HG02571 (cell line): ENCODE results near the gene HMGN4.
"Not testable (repeated sequence)": the region's sequence is repeated elsewhere in the genome, so short reads cannot be mapped to it uniquely, and the experiment has no call there.

ENCODE experiments used
- ATAC-seq: cut with Tn5 transposase; IDR thresholded peaks from one replicate; pipeline ENCODE4 v1.9.1; 2021; ENCODE audit warnings: mild to moderate bottlenecking, moderate library complexity; ENCODE audit not compliant: unreplicated experiment

Gene HMGN4

DNA sequence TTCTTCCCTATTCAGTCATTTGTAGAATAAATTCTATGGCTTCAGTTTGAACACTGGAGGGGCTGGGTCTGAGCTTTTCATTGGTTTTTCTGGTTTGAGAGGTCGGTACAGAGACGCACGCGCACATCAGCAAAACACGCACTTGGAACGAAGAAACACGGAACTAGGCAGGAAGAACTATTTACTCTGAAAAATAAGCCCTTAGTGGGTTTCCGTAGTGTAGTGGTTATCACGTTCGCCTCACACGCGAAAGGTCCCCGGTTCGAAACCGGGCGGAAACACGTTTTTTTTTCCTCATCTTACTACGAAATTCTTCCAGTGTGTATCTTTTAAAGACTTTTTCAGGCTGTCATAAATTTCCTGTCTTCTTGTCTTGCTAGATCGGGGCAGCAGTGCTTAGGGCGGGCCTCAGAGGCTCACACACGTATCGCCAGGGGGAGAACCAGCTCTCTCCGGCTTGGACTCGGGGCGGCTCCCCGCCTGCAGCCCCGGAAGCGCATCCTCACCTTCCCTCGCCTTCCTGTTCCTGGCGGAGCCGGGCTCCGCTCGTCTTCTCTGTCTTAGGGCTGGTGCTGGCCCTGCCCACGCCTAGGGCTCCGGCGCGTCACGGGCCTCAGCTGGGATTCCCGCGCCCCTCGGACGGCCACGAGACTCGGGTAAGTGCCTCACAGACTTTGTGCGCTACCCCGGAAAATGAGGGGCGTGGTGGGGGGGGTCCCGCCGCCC is at the start of gene HMGN4:
Gene HMGN4 (plus strand): TSS at position 521 of the 726 bp plus-strand sequence. CDS start 6,841 bp downstream, outside the sequence.
- peak; percentile 56 for ATAC-seq

DNA sequence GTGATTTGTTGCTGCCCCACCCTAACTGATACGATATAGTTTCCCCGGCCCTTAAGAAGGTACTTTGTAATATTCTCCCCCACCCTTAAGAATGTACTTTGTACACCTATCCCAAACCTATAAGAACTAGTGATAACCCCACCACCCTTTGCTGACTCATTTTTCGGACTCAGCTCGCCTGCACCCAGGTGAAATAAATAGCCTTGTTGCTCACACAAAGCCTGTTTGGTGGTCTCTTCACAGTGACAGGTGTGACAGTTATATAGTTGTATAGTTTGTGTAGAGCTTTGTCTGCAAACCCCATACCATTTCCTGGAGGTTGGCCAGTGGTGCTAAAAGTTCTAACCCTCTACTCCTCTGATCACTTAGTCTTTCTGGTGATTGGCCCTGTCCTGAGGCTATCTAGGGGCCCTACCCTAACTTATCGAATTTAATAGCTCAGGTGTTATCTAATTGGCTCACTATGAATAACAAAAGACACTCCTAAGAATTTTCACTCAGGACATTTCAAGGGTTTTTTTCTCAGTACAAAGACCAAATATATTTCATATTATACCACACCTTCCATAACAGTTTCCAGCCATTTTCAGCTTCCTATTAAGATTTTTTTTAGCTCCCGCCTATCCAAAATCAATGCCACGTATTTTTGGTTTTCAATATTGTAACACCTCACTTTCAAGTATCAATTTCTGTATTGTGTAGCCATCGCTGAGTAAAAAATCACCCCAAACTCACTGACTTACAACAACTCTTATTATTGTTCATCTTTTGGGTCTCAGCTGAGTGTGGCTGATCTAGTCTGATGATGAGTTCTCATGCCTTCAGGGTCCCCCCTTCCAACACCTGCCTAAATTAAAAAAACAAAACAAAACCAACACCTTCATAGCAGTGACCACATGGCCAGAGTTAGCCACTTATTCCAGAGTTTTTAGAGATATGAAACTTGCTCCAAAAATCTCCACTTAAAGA is 47.9 kb upstream of the HMGN4 start:
- no peak for ATAC-seq

- ATAC-seq: no peak
Observed at GRCh38 chr6:26491604-26492003, 46.6 kb upstream of the HMGN4 start.

- no peak for ATAC-seq
Observed at GRCh38 chr6:26493258-26493657, 44.9 kb upstream of the HMGN4 start.

DNA sequence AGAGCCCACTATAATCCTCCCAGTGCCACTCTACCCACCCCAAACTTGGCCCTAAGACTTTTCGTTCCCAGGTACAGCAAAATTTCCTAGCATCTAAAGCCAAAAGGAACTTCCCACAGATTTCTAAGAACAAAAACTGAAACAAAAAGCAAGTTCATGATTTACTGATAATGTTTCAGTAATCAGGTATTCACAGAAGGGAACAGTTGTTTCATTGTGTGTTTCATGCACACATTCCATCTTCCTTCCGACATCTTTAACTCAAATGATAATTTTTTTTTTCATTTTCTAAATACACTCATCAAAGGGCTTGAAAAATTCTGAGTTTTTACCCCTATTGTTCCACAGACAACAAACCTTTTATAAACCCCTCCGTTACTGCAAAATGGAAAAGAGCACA is 44.0 kb upstream of the HMGN4 start:
- no peak for ATAC-seq

- no peak for ATAC-seq
Observed at GRCh38 chr6:26495281-26495680, 42.9 kb upstream of the HMGN4 start.

DNA sequence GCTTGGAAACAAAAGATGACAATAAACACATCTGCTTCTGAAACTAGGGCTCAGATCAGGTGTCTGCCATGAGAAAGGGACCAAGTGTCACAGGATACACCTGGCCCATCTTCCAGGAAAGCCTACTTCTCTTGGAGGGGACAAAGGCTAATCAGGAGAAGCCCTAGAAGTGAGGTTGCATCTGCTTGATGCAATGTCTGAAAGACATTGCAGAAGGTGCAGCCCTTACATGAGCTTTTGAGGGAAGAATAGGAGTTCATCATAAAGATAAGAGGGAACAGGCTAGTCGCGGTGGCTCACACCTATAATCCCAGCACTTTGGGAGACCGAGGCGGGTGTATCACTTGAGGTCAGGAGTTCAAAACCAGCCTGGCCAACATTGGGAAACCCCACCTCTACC is 40.6 kb upstream of the HMGN4 start:
- no peak for ATAC-seq

DNA sequence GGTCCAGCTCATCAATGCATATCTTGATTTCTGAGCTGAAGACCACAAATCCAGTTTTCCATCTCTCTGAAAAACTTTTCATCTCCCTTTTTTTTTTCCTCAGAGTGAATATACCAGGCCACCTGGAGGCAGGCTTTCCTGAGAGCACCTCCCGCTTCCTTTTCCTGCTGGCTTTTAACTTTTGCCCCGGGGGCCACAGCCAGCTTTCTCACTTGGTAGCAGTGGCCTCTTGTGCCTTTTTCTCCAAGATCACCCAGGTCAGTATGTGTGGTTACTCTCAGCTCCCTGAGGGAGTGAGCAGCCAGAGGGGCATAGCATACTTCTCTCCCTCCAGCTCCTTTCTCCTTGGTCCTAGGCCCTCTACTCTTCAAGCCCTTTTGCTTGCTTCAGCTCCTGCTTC is 38.1 kb upstream of the HMGN4 start, which contains the start of gene BTN1A1:
Gene BTN1A1 (plus strand): TSS at position 202 of the 400 bp plus-strand sequence. CDS start 984 bp downstream, outside the sequence.
- ATAC-seq: no peak

GRCh38 chr6:26501482-26501986 is 36.6 kb upstream of the HMGN4 start:
- ATAC-seq: no peak

GRCh38 chr6:26502165-26502564 is 36.0 kb upstream of the HMGN4 start:
- ATAC-seq: no peak

GRCh38 chr6:26502626-26503025 is 35.5 kb upstream of the HMGN4 start:
- no peak for ATAC-seq

DNA sequence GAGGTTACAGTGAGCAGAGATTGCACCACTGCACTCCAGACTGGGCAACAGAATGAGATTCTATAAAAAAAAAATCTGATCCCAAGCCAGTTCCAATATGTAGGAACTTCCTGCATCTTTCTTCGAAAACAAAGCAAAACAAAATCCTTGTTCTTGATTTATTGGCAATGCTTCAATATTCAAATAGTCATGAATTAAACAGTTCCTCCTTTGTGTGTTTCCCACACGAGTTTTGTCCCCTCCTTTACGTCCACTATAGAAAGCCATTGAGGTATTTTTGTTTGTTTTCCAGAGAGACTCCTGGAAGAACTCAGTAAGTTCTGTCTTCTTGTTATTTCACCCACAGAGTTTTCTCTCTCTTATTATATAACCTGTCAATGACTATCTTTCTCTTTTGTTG is 30.5 kb upstream of the HMGN4 start:
- no peak for ATAC-seq

DNA sequence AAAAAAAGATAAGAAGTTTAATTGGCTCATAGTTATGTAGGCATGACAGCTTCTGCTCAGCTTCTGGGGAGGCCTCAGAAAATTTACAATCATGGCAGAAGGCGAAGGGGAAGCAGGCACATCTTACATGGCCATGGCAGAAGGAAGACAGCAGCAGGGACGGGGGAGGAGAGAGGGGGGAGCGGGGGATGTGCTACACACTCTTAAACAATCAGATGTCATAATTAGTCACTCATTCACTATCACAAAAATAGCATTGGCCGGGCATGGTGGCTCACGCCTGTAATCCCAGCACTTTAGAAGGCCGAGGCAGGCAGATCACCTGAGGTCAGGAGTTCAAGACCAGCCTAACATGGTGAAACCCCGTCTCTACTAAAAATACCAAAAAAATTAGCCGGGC is 27.1 kb upstream of the HMGN4 start:
- ATAC-seq: not testable (repeated sequence)

DNA sequence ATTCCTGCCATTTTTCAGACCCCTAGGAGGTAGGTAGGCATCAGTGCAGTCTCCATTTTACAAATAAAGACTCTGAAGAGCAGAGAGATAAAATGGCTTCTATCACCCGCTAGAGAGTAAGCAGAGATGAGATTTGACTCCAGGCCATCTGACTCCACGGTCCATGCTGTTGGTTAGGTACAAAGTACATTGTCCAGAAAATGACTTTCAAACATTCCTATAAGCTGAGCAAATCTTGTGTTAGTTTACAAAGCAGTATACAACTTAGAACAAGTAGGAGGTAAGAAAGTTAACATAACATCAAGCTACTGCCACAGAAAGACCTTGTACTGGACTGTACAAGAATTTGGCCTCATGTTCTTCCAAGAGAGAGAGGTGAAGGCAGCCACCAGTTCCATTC is 23.2 kb upstream of the HMGN4 start:
- ATAC-seq: no peak

DNA sequence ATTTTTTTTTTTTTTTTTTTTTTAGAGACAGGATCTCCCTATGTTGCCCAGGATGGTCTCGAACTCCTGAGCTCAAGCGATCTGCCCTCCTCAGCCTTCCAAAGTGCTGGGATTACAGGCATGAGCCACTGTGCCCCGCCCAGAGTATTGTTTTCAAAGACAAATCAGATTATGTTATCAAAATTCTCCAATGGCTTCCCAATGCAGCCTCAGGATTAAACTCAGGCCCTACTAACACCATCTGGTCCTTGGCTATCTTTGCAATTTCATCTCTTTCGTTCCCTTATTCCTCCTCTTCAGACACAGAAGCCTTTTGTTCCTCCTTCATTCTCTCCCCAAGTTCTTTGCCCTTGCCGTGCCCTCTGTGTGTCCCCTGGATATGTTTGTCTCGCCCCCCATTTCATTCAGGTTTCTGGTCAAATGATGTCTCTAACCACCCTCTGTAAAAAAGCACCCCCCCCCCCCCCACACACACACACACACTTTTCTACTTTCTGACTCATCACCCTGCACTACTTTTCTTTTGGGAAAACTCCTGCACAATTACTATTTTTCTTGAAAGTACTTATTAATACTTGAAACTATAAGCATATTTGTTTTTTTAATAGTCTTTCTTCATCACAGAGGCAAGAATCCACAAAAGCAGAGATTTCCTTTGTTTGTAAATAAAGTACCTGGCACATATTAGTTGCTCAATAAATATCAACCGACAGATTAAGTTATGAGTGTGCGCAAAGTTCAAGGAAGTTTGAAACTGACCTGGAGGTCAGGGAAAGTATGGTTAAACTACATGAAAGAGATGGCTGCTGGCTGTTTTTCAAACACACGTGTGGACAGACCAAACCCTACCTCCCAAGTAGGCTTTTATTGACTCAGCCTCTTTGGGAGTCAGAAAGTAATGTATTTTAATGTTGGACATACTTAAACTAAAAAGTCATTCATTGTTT is 21.4 kb upstream of the HMGN4 start:
- no peak for ATAC-seq

DNA sequence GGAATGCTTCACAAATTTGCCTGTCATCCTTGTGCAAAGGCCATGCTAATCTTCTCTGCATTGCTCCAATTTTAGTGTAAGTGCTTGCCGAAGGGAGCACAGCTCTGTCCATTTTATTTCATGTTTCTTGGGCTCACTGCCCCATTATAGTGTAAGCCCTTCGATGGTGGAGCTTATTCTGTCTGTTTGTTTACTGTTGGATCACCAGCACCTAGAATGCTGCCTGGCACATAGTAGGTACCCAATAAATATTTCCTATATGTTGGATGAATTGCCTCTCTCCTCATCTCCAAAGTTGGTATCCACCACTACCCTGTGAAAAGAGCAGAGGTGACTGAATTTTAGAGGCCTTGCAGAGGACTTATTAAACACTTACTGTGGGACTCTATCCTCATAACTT is 18.8 kb upstream of the HMGN4 start:
- ATAC-seq: no peak

GRCh38 chr6:26520237-26520849 is 17.8 kb upstream of the HMGN4 start:
- peak; percentile 30 for ATAC-seq

DNA sequence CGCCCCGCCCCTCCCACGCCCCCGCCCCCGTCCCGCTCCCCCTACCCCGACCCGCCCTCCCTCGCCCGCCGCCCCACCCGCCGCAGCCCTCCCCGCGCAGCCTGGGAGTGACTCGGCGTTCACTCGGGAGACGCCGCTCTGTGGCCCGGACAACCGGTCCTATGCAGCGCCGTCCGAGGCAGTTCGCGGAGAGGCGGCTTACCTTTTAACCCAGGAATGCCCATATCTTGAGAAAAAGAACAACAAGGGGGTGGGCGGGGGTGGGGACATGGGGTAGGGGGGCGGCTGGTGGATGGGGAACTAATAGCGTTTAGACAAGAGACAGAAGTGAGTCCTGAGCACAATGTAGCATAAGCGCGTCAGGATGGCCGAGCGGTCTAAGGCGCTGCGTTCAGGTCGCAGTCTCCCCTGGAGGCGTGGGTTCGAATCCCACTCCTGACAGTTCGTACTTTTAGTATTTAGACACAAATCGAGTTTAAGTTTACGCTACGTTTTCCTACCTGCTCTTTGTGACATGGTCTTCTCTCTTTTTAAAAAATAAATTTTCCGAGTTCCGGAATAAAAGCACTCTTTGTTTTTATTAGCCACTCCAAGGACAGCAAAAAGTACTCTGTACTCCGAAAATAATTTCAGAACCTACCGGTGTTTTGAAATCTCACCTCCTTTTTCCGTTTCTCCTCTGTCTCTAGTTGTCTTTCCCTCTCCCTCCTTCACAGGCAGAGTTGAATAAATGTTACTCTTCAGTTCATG is 17.1 kb upstream of the HMGN4 start:
- ATAC-seq: peak; percentile 73
